Measurements from ENCODE around the gene MKRN2OS. TPM values are rescaled to one million over a fixed set of nuclear protein-coding genes. Genes with fewer than 3 reads are reported as not detected.

MKRN2OS gene
- total RNA-seq, 4 donors from 2014 or later: 1.3 TPM; not detected in 3

GRCh38 chr3:12566976-12567375, 21.7 kb upstream of the MKRN2OS start:
- Histone ChIP-seq H3K9me3 (peaks cover 0 to 13% (median 0%) of the 10 kb centered on the region in 3 donors), H3K4me3 (no peak overlapping the region), H3K36me3 (peaks cover 0 to 31% of the 10 kb centered on the region in 2 donors), H3K4me1 (peaks cover 0 to 15% (median 5%) of the 10 kb centered on the region in 3 donors), H3K27ac (no peak overlapping the region), H3K27me3 (no peaks in the 10 kb centered on the region)
- TF ChIP-seq POLR2A (IDR thresholded peaks at IDR 0.05) (no peak), POLR2AphosphoS5 (IDR thresholded peaks at IDR 0.05) (no peak), EP300 (IDR thresholded peaks at IDR 0.05) (no peak), CTCF (IDR thresholded peaks at IDR 0.05) (no peak)
- no peak for ATAC-seq

- ATAC-seq: no peak
- Histone ChIP-seq H3K36me3 (no peaks in the 10 kb centered on the region), H3K4me1 (peaks cover 11 to 58% (median 28%) of the 10 kb centered on the region in 3 donors), H3K9me3 (peaks cover 0 to 13% (median 0%) of the 10 kb centered on the region in 3 donors), H3K27me3 (no peaks in the 10 kb centered on the region), H3K27ac (peak overlapping the region in 2 of 4 donors; percentile 1 to 43), H3K4me3 (no peak overlapping the region)
- WGBS, 2 donors (ENCODE audit: low coverage in 1 of 2): 57 to 63% methylated on average over 1 of the region's 1 CpG
- no peak for TF ChIP-seq POLR2AphosphoS5 (IDR thresholded peaks at IDR 0.05)
- TF ChIP-seq CTCF (IDR thresholded peaks at IDR 0.05): no peak
- TF ChIP-seq EP300 (IDR thresholded peaks at IDR 0.05): no peak
- TF ChIP-seq POLR2A (IDR thresholded peaks at IDR 0.05): no peak
Observed at GRCh38 chr3:12562451-12562850, 17.2 kb upstream of the MKRN2OS start.

GRCh38 chr3:12561397-12561796, 16.1 kb upstream of the MKRN2OS start:
- Histone ChIP-seq H3K9me3 (peaks cover 0 to 7% (median 0%) of the 10 kb centered on the region in 3 donors), H3K36me3 (no peaks in the 10 kb centered on the region), H3K4me3 (no peak overlapping the region), H3K27ac (no peak overlapping the region), H3K27me3 (no peaks in the 10 kb centered on the region), H3K4me1 (peaks cover 11 to 58% (median 28%) of the 10 kb centered on the region in 3 donors)
- WGBS, 2 donors (ENCODE audit: low coverage in 1 of 2): 85 to 100% methylated on average over 2 of the region's 2 CpGs
- TF ChIP-seq POLR2A (IDR thresholded peaks at IDR 0.05) (no peak), CTCF (IDR thresholded peaks at IDR 0.05) (no peak), POLR2AphosphoS5 (IDR thresholded peaks at IDR 0.05) (no peak), EP300 (IDR thresholded peaks at IDR 0.05) (no peak)
- no peak for ATAC-seq

DNA sequence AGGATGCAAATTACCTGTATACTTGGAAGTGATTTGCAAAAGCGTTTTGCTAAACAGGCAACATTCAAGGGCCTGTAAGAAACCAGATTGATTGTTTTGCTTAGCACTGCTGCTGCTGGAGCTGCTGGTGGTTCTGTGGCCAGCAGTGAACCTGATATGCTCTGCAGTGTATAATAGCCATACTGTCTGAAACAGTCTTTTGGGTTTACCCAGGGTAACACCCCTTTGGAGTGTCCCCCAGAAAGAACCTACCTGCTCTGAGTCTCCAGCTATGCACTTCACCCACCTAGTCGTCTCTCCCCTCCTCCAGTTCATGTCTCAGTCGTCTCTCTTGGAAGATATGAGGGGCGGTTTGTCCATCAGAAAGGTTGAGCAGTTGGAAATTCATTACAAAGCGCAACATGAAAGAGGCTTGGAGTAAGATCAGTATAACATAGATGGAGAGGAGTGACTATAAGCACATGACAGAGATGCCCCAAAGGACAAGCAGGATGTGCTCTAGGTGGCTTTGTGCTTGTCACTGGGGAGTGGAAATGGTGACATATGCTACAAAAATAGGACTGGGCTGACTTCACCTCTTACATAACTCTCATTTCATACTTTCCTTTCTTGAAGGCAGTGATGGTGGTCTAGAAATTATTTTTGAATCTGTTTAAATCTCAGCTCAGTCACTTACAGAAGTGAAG, 15.3 kb upstream of the MKRN2OS start:
- no peak for TF ChIP-seq POLR2AphosphoS5 (IDR thresholded peaks at IDR 0.05)
- no peak for TF ChIP-seq POLR2A (IDR thresholded peaks at IDR 0.05)
- TF ChIP-seq EP300 (IDR thresholded peaks at IDR 0.05): no peak
- no peaks in the 10 kb centered on the region for H3K27me3 ChIP-seq
- ATAC-seq: no peak
- H3K9me3 ChIP-seq: no peaks in the 10 kb centered on the region
- 71 to 87% methylated on average over 2 to 5 of the region's 5 CpGs for WGBS, 2 donors (ENCODE audit: low coverage in 1 of 2)
- no peak overlapping the region for H3K4me3 ChIP-seq
- no peak overlapping the region for H3K27ac ChIP-seq
- H3K36me3 ChIP-seq: no peaks in the 10 kb centered on the region
- peaks cover 11 to 66% (median 35%) of the 10 kb centered on the region in 3 donors for H3K4me1 ChIP-seq

- H3K27me3 ChIP-seq: peaks cover 6% of the 10 kb centered on the region
- H3K4me3 ChIP-seq: no peak overlapping the region
- no peak for ATAC-seq
- peaks cover 11 to 68% (median 35%) of the 10 kb centered on the region in 3 donors for H3K4me1 ChIP-seq
- H3K36me3 ChIP-seq: no peaks in the 10 kb centered on the region
- H3K9me3 ChIP-seq: no peaks in the 10 kb centered on the region
- TF ChIP-seq CTCF (IDR thresholded peaks at IDR 0.05) (no peak), POLR2A (IDR thresholded peaks at IDR 0.05) (no peak), EP300 (IDR thresholded peaks at IDR 0.05) (no peak), POLR2AphosphoS5 (IDR thresholded peaks at IDR 0.05) (no peak)
- no peak overlapping the region for H3K27ac ChIP-seq
- 69 to 87% methylated on average over 2 to 3 of the region's 3 CpGs for WGBS, 2 donors (ENCODE audit: low coverage in 1 of 2)
Observed at GRCh38 chr3:12559520-12559919, 14.2 kb upstream of the MKRN2OS start.
